ENCODE data around the gene TMEM247. TPM values are rescaled to one million over a fixed set of nuclear protein-coding genes. Genes with fewer than 3 reads are reported as not detected.
A peak's percentile ranks its signal among the peaks of the same experiment; 100 is the strongest.

Gene TMEM247
- total RNA-seq, 1 donor from 2014 or later, result not detected

- H3K4me3 Mint-ChIP-seq, result no peak overlapping the region
- peaks cover 6% of the 10 kb centered on the region for H3K4me1 Mint-ChIP-seq (ENCODE audit: unreplicated experiment)
- no peak for DNase-seq (ENCODE audit: extremely low spot score, unreplicated experiment)
- no peaks in the 10 kb centered on the region for H3K9me3 Mint-ChIP-seq
- H3K36me3 Mint-ChIP-seq, result no peaks in the 10 kb centered on the region
- TF ChIP-seq CTCF (conservative IDR thresholded peaks at IDR 0.05), result no peak
- no peaks in the 10 kb centered on the region for H3K27me3 Mint-ChIP-seq
- H3K27ac Mint-ChIP-seq, result no peak overlapping the region
These were observed 44.0 kb upstream of the TMEM247 start for GRCh38 chr2:46435353-46435752.

- H3K27ac Mint-ChIP-seq, result no peak overlapping the region
- no peak for TF ChIP-seq CTCF (conservative IDR thresholded peaks at IDR 0.05)
- no peaks in the 10 kb centered on the region for H3K9me3 Mint-ChIP-seq
- H3K4me3 Mint-ChIP-seq, result no peak overlapping the region
- H3K36me3 Mint-ChIP-seq, result no peaks in the 10 kb centered on the region
- H3K4me1 Mint-ChIP-seq (ENCODE audit: unreplicated experiment), result peaks cover 6% of the 10 kb centered on the region
- DNase-seq (ENCODE audit: extremely low spot score, unreplicated experiment), result no peak
- no peaks in the 10 kb centered on the region for H3K27me3 Mint-ChIP-seq
These were observed 43.5 kb upstream of the TMEM247 start for GRCh38 chr2:46435796-46436360.

- Mint-ChIP-seq H3K9me3 (no peaks in the 10 kb centered on the region), H3K27me3 (no peaks in the 10 kb centered on the region), H3K36me3 (no peaks in the 10 kb centered on the region), H3K27ac (no peak overlapping the region), H3K4me1 (ENCODE audit: unreplicated experiment) (peaks cover 6% of the 10 kb centered on the region), H3K4me3 (no peak overlapping the region)
- DNase-seq (ENCODE audit: extremely low spot score, unreplicated experiment), result no peak
- no peak for TF ChIP-seq CTCF (conservative IDR thresholded peaks at IDR 0.05)
These were observed 42.6 kb upstream of the TMEM247 start for GRCh38 chr2:46436800-46437199.

- DNase-seq (ENCODE audit: extremely low spot score, unreplicated experiment), result no peak
- no peaks in the 10 kb centered on the region for H3K27me3 Mint-ChIP-seq
These were observed 41.3 kb upstream of the TMEM247 start for GRCh38 chr2:46438102-46438501.

GRCh38 chr2:46438794-46439193, 40.6 kb upstream of the TMEM247 start:
- no peak overlapping the region for H3K4me3 Mint-ChIP-seq
- no peak for DNase-seq (ENCODE audit: extremely low spot score, unreplicated experiment)
- H3K36me3 Mint-ChIP-seq, result no peaks in the 10 kb centered on the region
- H3K4me1 Mint-ChIP-seq (ENCODE audit: unreplicated experiment), result peaks cover 6% of the 10 kb centered on the region
- TF ChIP-seq CTCF (conservative IDR thresholded peaks at IDR 0.05), result no peak
- peak overlapping the region; percentile 17 for H3K27ac Mint-ChIP-seq
- no peaks in the 10 kb centered on the region for H3K9me3 Mint-ChIP-seq
- no peaks in the 10 kb centered on the region for H3K27me3 Mint-ChIP-seq

More at GRCh38 chr2:46438102-46438501, 41.3 kb upstream of the TMEM247 start:
- Mint-ChIP-seq H3K27ac (no peak overlapping the region), H3K4me3 (no peak overlapping the region), H3K36me3 (no peaks in the 10 kb centered on the region), H3K9me3 (no peaks in the 10 kb centered on the region), H3K4me1 (ENCODE audit: unreplicated experiment) (peaks cover 6% of the 10 kb centered on the region)
- no peak for TF ChIP-seq CTCF (conservative IDR thresholded peaks at IDR 0.05)

- no peak overlapping the region for H3K27ac Mint-ChIP-seq
- no peaks in the 10 kb centered on the region for H3K9me3 Mint-ChIP-seq
- no peak for DNase-seq (ENCODE audit: extremely low spot score, unreplicated experiment)
- H3K27me3 Mint-ChIP-seq, result no peaks in the 10 kb centered on the region
- H3K36me3 Mint-ChIP-seq, result no peaks in the 10 kb centered on the region
- TF ChIP-seq CTCF (conservative IDR thresholded peaks at IDR 0.05), result no peak
- H3K4me1 Mint-ChIP-seq (ENCODE audit: unreplicated experiment), result peaks cover 6% of the 10 kb centered on the region
- no peak overlapping the region for H3K4me3 Mint-ChIP-seq
These were observed 39.8 kb upstream of the TMEM247 start for GRCh38 chr2:46439582-46439981.

Measured in type B pancreatic cell (in vitro differentiated cells).